G401 (cell line): ENCODE measurements around the gene CCDC88C. TPM values are rescaled to one million over a fixed set of nuclear protein-coding genes. Genes with fewer than 3 reads are reported as not detected.
A peak's percentile ranks its signal among the peaks of the same experiment; 100 is the strongest.

Experiments
- DNase-seq: peaks from one replicate; pipeline ENCODE4 v3.0.0-alpha.2; 2015; ENCODE audit warnings: low spot score
- in situ Hi-C: cut with HindIII; loops from 2 replicates; pipeline ENCODE4 v1.10.0; 2016; ENCODE audit warnings: low sequenced_read_pairs, mixed read lengths
- total RNA-seq: library from RNA; depleted of rRNA; stranded (reverse); fragments of >200 nt; shearing (Covaris generic); gene quantifications from 2 replicates; pipeline ENCODE4 v1.2.3, GENCODE V29; 2014

CCDC88C gene
- total RNA-seq, 1 experiment from 2014 or later = 16.9 TPM

- in situ Hi-C loops = loop anchor here (5.0 kb wide), 1 partner anchor 116 kb away; no protein-coding TSS in a partner anchor
Observed at GRCh38 chr14:91305650-91306431, 111.8 kb downstream of the CCDC88C start.

DNA sequence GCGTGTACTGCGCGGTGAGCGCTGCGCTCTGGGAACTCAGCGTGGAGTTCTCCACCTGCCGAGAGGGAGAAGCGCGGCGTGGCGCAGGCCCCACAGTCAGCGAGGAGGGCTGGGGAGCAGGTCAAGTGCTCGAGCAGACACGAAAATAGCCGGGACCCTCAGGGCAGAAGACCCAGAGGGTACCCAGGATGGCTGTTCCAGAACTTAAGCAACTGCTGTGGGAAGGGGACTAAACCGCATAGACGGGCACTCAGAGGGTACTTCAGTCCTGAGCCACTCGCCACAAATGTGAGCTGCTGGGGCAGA lies 113.7 kb downstream of the CCDC88C start:
- in situ Hi-C loops = no loop called here

More at GRCh38 chr14:91305650-91306431, 111.8 kb downstream of the CCDC88C start:
- DNase-seq = no peak

GRCh38 chr14:91303091-91303923 lies 114.3 kb downstream of the CCDC88C start:
- DNase-seq = no peak
- in situ Hi-C loops = no loop called here

More for the DNA sequence above, 113.7 kb downstream of the CCDC88C start:
- no peak for DNase-seq

GRCh38 chr14:91302391-91302790 lies 115.2 kb downstream of the CCDC88C start:
- in situ Hi-C loops = no loop called here
- DNase-seq = no peak

GRCh38 chr14:91300957-91301356 lies 116.7 kb downstream of the CCDC88C start:
- in situ Hi-C loops = no loop called here
- no peak for DNase-seq

GRCh38 chr14:91300283-91300895 lies 117.2 kb downstream of the CCDC88C start:
- in situ Hi-C loops = no loop called here
- DNase-seq = no peak

GRCh38 chr14:91299121-91300115 lies 118.2 kb downstream of the CCDC88C start:
- in situ Hi-C loops = no loop called here
- no peak for DNase-seq

GRCh38 chr14:91298576-91298975 lies 119.0 kb downstream of the CCDC88C start:
- peak; percentile 71 for DNase-seq
- in situ Hi-C loops = no loop called here

DNA sequence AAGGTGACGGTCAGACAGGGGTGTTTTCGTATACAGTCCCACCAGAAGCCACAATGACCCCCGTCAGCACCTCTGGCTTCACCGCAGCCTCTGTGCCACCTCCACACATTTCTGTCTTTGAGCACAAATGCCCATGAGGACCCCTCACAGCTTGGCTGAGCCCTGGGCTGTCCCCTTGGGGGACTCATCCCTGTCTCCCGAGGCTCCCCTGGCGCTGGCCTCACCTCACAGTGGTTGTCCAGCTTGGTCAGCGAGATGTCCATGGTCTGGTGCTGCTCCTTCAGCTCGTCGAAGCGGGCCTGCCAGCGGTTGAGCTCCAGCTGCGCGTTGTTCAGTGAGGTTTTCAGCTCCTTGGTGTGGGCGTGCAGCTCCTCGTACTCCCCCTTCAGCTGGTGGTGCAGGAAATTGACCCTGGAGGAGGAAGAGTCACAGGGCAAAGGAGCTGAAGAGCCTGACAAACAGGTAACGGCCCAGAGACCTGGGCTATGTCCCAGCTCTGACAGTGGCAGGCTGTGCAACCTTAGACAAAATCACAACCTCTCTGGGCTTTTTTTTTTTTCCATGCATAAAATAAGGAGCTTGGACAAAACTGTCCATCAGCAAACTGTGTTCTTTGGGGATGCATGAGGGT lies 120.4 kb downstream of the CCDC88C start:
- no peak for DNase-seq
- in situ Hi-C loops = no loop called here

- DNase-seq = no peak
- in situ Hi-C loops = no loop called here
Observed at GRCh38 chr14:91295851-91296796, 121.5 kb downstream of the CCDC88C start.

DNA sequence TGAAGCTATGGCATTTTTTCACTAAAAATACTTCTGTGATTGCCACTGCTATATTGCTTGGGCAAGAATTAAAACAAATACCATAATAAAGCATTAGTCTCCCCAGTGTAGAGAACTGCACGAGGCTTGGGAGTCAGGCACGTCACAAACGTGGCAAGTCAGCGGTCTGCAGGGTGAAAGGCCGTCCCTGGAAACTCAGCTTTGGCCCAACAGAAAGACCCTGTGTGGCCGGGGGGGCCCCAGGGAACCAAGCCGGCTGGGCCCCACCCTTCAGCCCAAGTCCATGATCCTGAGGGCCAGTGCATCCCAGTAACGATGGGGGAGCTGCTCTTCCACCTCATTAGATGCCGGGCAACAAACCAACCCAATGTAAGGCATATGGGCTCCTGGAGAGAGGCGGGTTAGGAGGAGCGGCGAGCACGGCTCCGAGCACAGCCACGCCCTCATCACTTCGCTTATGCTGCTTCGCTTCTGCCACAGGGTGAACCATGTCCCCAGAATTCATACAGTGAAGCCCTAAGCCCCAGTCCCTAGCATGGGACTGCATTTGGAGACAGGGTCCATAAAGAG lies 122.3 kb downstream of the CCDC88C start:
- peak; percentile 91 for DNase-seq
- in situ Hi-C loops = no loop called here

DNA sequence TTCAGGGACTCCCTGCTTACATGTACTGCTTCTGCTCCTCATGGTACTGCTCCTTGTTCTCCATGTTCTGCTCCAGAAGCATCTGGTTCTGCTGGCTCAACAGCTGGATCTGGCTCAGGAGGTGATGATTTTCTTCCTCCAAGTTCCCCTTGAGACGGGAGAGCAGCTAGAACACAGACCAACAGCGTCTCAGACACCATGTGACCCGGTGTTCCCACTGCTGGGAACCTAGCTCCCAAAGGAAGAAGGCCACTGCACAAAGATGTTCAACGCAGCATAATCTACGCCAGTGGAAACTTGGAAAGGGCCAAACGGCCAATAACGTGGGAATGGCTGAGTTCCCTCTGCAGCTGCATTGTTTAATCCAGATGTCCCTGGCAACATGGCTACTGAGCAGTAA lies 123.5 kb downstream of the CCDC88C start:
- in situ Hi-C loops = no loop called here
- no peak for DNase-seq

DNA sequence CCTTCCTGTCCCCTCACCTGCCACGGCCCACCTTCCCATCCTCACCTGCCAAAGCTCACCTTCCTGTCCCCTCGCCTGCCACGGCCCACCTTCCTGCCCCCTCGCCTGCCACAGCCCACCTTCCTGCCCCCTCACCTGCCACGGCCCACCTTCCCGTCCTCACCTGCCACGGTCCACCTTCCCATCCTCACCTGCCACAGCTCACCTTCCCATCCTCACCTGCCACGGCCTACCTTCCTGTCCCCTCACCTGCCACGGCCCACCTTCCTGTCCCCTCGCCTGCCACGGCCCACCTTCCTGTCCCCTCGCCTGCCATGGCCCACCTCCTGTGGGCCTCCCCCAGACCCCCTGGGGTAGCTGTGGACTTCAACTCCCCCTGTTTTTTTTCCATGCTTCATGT lies 124.3 kb downstream of the CCDC88C start:
- in situ Hi-C loops = no loop called here
- DNase-seq = no peak

DNA sequence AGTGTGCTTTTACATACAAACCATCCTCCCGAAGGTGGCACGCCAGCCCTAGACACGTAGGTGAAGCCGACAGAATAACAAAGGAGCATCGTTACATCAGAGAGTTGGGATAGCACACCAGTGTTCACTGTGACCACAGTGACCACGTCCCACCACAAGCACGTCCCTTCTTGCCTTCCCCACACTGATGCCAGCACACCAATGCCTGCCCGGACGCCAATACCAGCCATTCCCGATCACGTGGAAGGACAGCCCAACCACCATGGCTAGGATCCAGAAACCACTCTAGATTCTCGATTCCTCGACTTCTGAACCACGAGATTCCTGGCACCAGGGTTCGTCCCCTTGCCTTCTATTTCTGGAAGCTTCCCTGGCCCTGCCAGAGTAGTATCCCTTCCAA lies 125.1 kb downstream of the CCDC88C start:
- in situ Hi-C loops = no loop called here
- DNase-seq = no peak

DNA sequence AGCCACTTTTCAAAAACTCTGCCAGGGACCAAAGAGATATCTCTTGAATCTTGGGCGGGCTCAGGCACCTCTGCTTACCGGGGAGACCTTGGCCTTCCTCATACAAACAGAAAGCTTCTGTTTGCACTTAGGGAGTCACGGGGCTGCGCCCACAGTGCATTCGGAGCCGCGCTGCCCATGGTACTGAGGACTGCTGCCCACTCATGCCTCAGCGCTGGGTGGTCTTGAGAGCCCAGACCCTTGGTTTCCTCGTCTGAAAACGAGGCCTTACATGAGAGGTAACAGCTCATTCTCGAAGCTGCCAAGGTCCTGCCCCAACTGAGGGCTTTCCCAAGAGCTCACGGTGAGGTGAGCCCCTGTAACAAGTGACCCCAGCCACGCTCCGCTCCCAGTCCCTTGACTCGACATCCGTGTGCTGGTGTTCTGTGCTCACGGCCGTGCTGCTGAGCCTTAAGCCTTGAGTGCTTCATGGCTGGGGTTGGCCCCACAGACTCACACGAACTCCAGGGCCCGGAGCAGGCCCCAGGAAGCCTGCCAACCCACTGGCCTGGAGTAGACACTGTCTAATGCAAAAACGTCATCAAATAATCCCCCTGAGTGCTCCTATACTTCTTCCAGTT lies 125.7 kb downstream of the CCDC88C start:
- DNase-seq = no peak
- in situ Hi-C loops = no loop called here

GRCh38 chr14:91290986-91291385 lies 126.6 kb downstream of the CCDC88C start:
- in situ Hi-C loops = no loop called here
- DNase-seq = no peak

DNA sequence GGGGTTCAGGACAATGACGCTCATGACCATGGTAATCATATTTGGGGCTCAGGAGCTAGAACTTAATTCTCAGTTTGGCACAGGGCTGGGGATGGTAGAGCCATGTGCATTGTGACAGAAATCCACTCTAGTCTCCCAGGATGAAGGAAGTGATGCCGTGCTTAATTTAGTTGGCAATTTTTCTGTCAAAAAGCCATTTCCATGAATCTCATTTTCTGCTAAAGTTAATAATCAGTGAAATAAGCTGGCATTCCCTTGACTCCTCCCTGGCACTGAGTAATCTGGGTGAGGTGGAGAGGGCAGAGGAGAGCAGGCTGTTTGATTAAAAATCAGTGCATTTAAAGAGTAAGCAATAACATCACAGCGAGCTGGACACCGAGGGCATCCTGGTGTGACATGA lies 128.2 kb downstream of the CCDC88C start:
- in situ Hi-C loops = loop anchor here (10.0 kb wide), 1 partner anchor 75 kb away; no protein-coding TSS in a partner anchor
- DNase-seq = no peak
